Measurements from ENCODE around the gene PACSIN2. TPM values are rescaled to one million over a fixed set of nuclear protein-coding genes. Genes with fewer than 3 reads are reported as not detected.
"Not testable (repeated sequence)": the region's sequence is repeated elsewhere in the genome, so short reads cannot be mapped to it uniquely, and the experiment has no call there.

Gene PACSIN2
- total RNA-seq, 1 donor = 35.2 TPM

GRCh38 chr22:42926104-42926503, 88.8 kb downstream of the PACSIN2 start:
- peak; percentile 32 for DNase-seq (ENCODE audit: low read depth)
- H3K4me3 ChIP-seq (ENCODE audit: low read depth, low read length) = no peak overlapping the region
- TF ChIP-seq, protein P1, sequence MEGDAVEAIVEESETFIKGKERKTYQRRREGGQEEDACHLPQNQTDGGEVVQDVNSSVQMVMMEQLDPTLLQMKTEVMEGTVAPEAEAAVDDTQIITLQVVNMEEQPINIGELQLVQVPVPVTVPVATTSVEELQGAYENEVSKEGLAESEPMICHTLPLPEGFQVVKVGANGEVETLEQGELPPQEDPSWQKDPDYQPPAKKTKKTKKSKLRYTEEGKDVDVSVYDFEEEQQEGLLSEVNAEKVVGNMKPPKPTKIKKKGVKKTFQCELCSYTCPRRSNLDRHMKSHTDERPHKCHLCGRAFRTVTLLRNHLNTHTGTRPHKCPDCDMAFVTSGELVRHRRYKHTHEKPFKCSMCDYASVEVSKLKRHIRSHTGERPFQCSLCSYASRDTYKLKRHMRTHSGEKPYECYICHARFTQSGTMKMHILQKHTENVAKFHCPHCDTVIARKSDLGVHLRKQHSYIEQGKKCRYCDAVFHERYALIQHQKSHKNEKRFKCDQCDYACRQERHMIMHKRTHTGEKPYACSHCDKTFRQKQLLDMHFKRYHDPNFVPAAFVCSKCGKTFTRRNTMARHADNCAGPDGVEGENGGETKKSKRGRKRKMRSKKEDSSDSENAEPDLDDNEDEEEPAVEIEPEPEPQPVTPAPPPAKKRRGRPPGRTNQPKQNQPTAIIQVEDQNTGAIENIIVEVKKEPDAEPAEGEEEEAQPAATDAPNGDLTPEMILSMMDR (IDR thresholded peaks at IDR 0.05; ENCODE audit: insufficient read depth, low read length) = no peak

DNA sequence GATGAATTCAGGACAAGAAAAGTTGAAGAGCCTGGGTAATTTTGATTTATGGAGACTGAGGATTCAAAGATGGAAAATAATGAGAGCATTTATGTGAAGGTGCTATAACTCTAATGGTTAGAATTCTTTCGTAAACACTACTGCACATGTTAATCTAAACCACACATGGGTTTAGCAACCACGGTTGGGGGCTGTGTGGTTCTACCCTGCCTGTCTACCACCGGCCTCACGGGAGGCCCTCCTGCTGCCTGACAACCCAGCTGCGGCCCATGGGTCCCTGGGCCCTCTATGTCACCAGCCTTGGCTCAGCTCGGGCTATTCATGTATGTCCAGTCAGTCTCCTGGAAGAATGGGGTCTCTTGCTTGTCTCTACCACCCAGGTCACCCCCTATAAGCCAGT, 89.4 kb downstream of the PACSIN2 start:
- H3K4me3 ChIP-seq (ENCODE audit: low read depth, low read length) = no peak overlapping the region
- no peak for DNase-seq (ENCODE audit: low read depth)
- TF ChIP-seq, protein P1 (IDR thresholded peaks at IDR 0.05; ENCODE audit: insufficient read depth, low read length) = no peak

DNA sequence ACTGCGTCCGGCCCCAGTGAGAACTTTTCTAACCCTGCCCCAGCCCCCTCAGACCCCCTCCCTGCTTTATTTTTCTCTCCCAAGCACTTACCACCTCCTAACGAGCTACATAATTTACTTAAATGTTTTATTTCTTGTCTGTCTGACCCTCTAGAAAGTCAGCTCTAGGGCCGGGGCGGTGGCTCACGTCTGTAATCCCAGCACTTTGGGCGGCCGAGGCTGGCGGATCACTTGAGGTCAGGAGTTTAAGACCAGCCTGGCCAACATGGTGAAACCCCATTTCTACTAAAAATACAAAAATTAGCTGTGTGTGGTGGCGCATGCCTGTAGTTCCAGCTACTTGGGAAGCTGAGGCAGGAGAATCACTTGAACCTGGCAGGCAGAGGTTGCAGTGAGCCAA, 89.9 kb downstream of the PACSIN2 start:
- DNase-seq (ENCODE audit: low read depth); H3K4me3 ChIP-seq (ENCODE audit: low read depth, low read length): not testable (repeated sequence)

DNA sequence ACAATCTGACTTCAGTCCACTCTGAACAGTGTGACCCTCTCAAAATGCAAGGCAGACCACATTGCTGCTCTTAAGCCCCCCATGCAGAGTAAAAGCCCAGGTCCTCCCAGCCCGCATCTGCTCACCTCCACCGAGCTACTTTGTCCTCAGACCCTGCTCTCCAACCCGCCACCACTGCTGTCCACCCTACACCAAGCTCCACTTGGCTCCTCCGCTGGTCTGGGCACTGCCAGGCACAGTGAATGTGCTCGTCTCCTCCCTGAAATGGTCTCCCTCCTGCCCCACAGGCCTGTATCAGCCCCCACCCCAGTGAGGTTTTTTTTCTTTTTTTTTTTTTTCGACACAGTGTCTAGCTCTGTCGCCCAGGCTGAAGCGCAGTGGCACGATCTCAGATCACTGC, 90.5 kb downstream of the PACSIN2 start:
- TF ChIP-seq, protein P1 (IDR thresholded peaks at IDR 0.05; ENCODE audit: insufficient read depth, low read length) = no peak
- H3K4me3 ChIP-seq (ENCODE audit: low read depth, low read length) = no peak overlapping the region
- DNase-seq (ENCODE audit: low read depth) = no peak

GRCh38 chr22:42922374-42923191, 92.4 kb downstream of the PACSIN2 start:
- H3K4me3 ChIP-seq (ENCODE audit: low read depth, low read length) = no peak overlapping the region
- DNase-seq (ENCODE audit: low read depth) = no peak
- TF ChIP-seq, protein P1 (IDR thresholded peaks at IDR 0.05; ENCODE audit: insufficient read depth, low read length) = no peak

GRCh38 chr22:42920101-42920820, 94.7 kb downstream of the PACSIN2 start:
- no peak overlapping the region for H3K4me3 ChIP-seq (ENCODE audit: low read depth, low read length)
- TF ChIP-seq, protein P1 (IDR thresholded peaks at IDR 0.05; ENCODE audit: insufficient read depth, low read length) = no peak
- peak; percentile 61 for DNase-seq (ENCODE audit: low read depth)

- TF ChIP-seq, protein P1 (IDR thresholded peaks at IDR 0.05; ENCODE audit: insufficient read depth, low read length) = no peak
- no peak for DNase-seq (ENCODE audit: low read depth)
- H3K4me3 ChIP-seq (ENCODE audit: low read depth, low read length) = no peak overlapping the region
Observed at GRCh38 chr22:42919199-42919598, 95.8 kb downstream of the PACSIN2 start.
